ENCODE results near the gene GPR141.

- TF ChIP-seq CTCF (conservative IDR thresholded peaks at IDR 0.05; ENCODE audit: low read depth, low read length) (no peak), EZH2phosphoT487 (IDR thresholded peaks at IDR 0.05; ENCODE audit: borderline replicate concordance, low read length) (no peak), EZH2 (IDR thresholded peaks at IDR 0.05; ENCODE audit: low read length, unreplicated experiment) (no peak)
Measured at GRCh38 chr7:37768611-37769010, 85.0 kb downstream of the GPR141 start.
